Measurements from ENCODE around the gene NTRK3.

DNA sequence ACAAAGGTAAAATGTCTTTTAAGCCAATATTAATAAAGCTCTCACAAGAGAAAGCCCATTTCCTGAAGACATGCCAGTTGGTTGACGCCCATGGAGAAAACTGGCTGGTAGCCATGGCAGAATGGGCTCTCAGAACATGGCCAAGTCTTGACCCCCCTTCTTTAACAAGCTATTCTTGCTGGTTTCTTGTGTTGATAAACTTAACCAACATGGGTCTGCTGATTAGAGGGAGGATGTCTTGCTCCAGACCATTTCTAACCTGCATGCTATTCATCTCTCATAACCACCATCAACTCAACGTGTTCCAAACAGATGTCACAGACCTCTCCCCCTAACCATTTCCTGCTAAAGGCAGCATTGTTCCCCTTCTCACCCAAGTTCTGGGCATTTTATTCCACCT is 25.7 kb downstream of the NTRK3 start:
- TF ChIP-seq, protein P1, sequence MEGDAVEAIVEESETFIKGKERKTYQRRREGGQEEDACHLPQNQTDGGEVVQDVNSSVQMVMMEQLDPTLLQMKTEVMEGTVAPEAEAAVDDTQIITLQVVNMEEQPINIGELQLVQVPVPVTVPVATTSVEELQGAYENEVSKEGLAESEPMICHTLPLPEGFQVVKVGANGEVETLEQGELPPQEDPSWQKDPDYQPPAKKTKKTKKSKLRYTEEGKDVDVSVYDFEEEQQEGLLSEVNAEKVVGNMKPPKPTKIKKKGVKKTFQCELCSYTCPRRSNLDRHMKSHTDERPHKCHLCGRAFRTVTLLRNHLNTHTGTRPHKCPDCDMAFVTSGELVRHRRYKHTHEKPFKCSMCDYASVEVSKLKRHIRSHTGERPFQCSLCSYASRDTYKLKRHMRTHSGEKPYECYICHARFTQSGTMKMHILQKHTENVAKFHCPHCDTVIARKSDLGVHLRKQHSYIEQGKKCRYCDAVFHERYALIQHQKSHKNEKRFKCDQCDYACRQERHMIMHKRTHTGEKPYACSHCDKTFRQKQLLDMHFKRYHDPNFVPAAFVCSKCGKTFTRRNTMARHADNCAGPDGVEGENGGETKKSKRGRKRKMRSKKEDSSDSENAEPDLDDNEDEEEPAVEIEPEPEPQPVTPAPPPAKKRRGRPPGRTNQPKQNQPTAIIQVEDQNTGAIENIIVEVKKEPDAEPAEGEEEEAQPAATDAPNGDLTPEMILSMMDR (conservative IDR thresholded peaks at IDR 0.05 in 1 of 2, IDR thresholded peaks at IDR 0.05 in 1 of 2; ENCODE audit: extremely low read depth in 1 of 2, insufficient read depth in 1 of 2, low read depth in 1 of 2, low read length in 2 of 2): no peak
- TF ChIP-seq EZH2 (IDR thresholded peaks at IDR 0.05; ENCODE audit: borderline replicate concordance, low read length): no peak
